SJSA1 (cell line): ENCODE measurements around the gene ZRANB3. TPM values are rescaled to one million over a fixed set of nuclear protein-coding genes. Genes with fewer than 3 reads are reported as not detected.
"Not testable (repeated sequence)": the region's sequence is repeated elsewhere in the genome, so short reads cannot be mapped to it uniquely, and the experiment has no call there.

ENCODE experiments used
- DNase-seq, 2 experiments: peaks; one replicate each; pipeline ENCODE4 v3.0.0-alpha.2; 2015 to 2020; ENCODE audit warnings: low spot score in 2 of 2, low read depth in 1 of 2
- H3K27ac ChIP-seq: fragments of 250-450 bp; sonication (Bioruptor Pico); 2 replicates; pipeline ENCODE4 v1.5.1; 2020; ENCODE audit warnings: mild to moderate bottlenecking, moderate library complexity
- H3K27me3 ChIP-seq: fragments of 250-450 bp; sonication (Bioruptor Pico); replicated peaks from 2 replicates; pipeline ENCODE4 v1.5.1; 2020; ENCODE audit warnings: mild to moderate bottlenecking, moderate library complexity
- H3K36me3 ChIP-seq: fragments of 250-450 bp; sonication (Bioruptor Pico); 2 replicates; pipeline ENCODE4 v1.5.1; 2020; ENCODE audit warnings: mild to moderate bottlenecking
- H3K4me1 ChIP-seq: fragments of 250-450 bp; sonication (Bioruptor Pico); replicated peaks from 2 replicates; pipeline ENCODE4 v1.6.1; 2021; ENCODE audit warnings: mild to moderate bottlenecking
- H3K4me3 ChIP-seq: fragments of 250-450 bp; sonication (Bioruptor Pico); 2 replicates; pipeline ENCODE4 v1.5.1; 2020; ENCODE audit warnings: mild to moderate bottlenecking
- H3K9me3 ChIP-seq: fragments of 250-450 bp; sonication (Bioruptor Pico); replicated peaks from 2 replicates; pipeline ENCODE4 v1.5.1; 2020; ENCODE audit warnings: mild to moderate bottlenecking
- total RNA-seq: library from RNA; depleted of rRNA; stranded (reverse); fragments of >200 nt; shearing (Covaris generic); gene quantifications from 2 replicates; pipeline ENCODE4 v1.2.3, GENCODE V29; 2014

ZRANB3 gene
- total RNA-seq, 1 experiment from 2014 or later, result 9.3 TPM

DNA sequence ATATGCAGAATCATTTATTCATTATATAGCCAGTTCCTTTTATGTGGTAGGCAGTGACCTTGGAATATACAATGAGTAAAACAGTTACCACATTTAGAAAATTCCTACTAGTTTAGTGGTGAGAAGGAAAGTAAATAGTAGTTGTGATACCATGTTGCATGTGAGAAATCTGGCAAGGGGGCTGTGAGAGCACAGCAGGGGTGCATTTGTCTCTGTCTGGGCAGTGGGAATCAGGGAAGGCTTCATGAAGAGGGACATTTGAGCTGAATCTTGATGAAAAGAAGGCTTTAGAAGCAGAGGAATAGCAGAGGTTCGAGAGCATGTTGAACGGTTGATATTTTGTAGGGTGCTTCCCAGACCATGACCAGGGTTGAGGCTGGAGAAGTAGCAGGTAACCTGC is 400.3 kb downstream of the ZRANB3 start:
- Histone ChIP-seq H3K9me3 (no peaks in the 10 kb centered on the region), H3K36me3 (peaks cover 53% of the 10 kb centered on the region), H3K27ac (no peak overlapping the region), H3K27me3 (no peaks in the 10 kb centered on the region), H3K4me1 (no peaks in the 10 kb centered on the region), H3K4me3 (no peak overlapping the region)
- no peak for DNase-seq

DNA sequence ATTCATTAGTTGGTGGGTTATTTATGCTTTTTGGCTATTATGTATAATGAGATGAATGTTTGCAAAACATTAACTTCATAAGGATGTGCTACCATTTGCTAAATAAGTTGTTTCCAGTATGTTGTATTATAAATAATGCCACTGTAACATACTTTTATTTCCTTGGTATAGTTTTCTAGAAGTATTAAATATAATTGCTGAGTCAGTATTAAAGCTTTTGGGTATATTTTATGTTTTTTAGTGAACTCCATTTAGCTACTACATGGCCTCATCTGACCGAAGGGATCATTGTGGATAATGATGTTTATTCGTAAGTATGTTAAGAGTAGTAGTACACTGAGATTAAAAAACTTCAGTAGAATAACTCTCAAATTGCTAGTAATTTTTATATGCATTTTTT is 405.1 kb downstream of the ZRANB3 start:
- Histone ChIP-seq H3K9me3 (no peaks in the 10 kb centered on the region), H3K36me3 (peaks cover 39% of the 10 kb centered on the region), H3K4me3 (no peak overlapping the region), H3K27ac (no peak overlapping the region), H3K4me1 (no peaks in the 10 kb centered on the region), H3K27me3 (no peaks in the 10 kb centered on the region)
- DNase-seq, result no peak

DNA sequence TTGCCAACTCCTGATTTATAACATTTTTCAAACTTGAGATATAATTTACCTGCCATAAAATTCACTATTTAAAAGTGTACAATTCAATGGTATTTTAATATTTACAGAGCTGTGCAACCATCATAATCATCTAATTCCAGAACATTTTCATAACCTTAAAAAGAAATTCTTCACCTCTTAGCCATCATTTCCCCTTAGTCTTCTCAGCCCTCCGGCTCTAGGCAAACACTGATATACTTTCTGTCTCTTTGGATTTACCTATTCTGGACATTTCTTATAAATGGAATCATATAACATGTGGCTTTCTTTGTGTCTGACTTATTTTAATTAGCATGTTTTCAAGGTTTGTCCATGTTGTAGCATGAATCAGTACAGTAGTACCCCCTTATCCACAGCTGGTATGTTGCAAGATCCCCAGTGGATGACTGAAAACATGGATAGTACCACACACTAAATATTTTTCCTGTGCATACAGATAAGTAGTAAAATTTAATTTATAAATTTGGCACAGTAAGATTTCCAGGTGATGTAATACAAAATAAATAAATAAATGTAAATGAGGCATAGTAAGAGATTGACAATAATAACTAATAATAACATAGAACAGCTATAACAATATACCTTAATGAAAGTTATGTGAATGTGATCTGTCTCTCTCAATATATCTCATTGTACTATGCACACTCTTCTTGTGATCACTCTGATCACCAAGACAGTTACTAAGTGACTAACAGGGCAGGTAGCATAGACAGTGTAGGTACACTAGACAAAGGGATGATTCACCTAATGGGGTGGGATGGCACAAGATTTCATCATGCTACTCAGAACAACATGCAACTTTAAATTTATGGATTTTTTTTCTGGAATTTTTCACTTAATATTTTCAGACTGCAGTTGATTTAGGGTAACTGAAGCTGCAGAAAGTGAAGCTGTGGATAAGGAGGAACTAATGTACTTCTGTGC is 405.8 kb downstream of the ZRANB3 start:
- Histone ChIP-seq H3K9me3 (no peaks in the 10 kb centered on the region), H3K27me3 (no peaks in the 10 kb centered on the region), H3K27ac (no peak overlapping the region), H3K36me3 (peaks cover 38% of the 10 kb centered on the region), H3K4me3 (no peak overlapping the region), H3K4me1 (no peaks in the 10 kb centered on the region)
- no peak for DNase-seq

DNA sequence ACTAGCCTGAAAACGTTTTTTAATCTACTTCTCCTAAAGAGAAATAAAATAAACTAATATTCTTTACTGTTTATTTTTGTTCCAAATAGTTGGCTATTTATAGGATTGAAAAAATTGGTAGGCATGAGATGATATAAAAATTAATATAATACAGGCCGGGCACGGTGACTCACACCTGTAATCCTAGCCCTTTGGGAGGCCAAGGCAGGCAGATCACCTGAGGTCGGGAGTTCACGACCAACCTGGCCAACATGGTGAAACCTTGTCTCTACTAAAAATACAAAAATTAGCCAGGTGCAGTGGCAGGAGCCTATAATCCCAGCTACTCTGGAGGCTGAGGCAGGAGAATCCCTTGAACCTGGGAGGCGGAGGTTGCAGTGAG is 409.4 kb downstream of the ZRANB3 start:
- not testable (repeated sequence) for H3K4me3 ChIP-seq, H3K27ac ChIP-seq, H3K27me3 ChIP-seq, DNase-seq, H3K4me1 ChIP-seq, H3K9me3 ChIP-seq
- H3K36me3 ChIP-seq, result peaks cover 25% of the 10 kb centered on the region

DNA sequence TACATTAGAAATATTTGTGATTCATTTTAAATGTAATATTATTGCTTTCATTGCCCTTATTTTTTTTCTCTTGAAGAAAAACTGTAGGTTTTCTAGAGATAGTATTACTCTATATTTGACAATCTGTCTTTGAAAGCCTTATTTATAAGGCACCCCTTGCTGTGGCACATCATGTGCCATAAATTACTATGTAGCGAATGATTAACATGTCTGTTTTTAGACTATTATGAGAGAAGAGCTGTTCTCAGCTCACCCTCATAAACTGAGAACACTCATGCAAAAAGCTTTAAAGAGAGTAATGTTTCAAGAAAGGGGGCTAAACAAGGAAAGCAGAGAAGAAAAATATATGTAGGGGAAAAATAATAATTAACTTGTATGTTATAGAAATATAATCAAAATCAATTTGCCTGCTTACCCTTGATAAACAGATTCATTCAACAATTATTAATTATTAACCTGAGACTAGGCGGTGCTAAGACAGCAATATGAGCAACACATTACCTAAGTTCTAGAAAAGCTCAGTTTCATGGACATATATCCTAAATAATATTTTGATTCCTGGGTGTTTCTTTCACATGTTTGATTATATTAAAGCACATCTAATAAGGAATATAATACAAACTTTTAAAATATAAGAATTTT is 409.9 kb downstream of the ZRANB3 start:
- H3K4me1 ChIP-seq, result no peaks in the 10 kb centered on the region
- no peak overlapping the region for H3K27ac ChIP-seq
- H3K4me3 ChIP-seq, result no peak overlapping the region
- no peaks in the 10 kb centered on the region for H3K27me3 ChIP-seq
- H3K36me3 ChIP-seq, result peaks cover 19% of the 10 kb centered on the region
- H3K9me3 ChIP-seq, result no peaks in the 10 kb centered on the region
- no peak for DNase-seq

DNA sequence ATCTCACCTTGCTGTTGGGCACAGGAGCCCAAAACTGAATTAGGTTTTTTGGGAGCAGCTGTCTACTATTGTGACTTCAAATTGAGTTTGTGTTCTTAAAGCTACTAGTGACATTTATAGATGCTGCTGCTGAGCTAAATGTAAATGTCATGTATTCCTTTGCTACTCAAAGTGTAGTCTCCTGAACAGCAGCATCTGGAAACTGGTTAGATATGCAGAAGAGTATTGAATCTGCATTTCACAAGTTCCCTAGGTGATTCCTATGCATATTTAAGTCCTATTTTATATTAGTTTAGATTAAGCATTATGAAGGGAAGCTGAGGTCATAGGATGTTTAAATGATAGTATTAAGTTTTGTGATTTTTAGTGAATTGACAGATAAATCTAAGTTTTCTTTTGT is 411.4 kb downstream of the ZRANB3 start:
- DNase-seq, result no peak
- Histone ChIP-seq H3K4me1 (no peaks in the 10 kb centered on the region), H3K36me3 (peaks cover 9% of the 10 kb centered on the region), H3K4me3 (no peak overlapping the region), H3K27me3 (no peaks in the 10 kb centered on the region), H3K27ac (no peak overlapping the region), H3K9me3 (no peaks in the 10 kb centered on the region)

DNA sequence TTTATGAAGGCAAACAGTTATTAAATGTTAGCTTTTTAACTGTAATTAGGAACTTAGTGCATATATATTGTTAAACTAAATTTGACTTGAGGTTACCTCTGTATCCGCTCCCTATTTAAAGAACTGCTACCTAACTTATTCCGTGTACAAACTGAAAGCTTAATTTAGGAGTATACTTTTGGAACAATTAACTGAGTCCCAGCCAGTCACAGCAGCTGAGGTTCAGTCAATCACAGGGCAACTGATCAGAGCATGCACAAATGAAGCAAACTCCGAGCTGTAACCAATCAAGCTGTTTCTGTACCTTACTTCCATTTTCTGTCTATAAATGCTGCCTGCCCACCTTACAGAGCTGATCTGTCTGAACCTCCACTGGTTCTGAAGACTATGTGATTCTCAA is 417.7 kb downstream of the ZRANB3 start:
- H3K9me3 ChIP-seq, result no peaks in the 10 kb centered on the region
- H3K27me3 ChIP-seq, result no peaks in the 10 kb centered on the region
- no peak overlapping the region for H3K4me3 ChIP-seq
- peaks cover 12% of the 10 kb centered on the region for H3K36me3 ChIP-seq
- no peaks in the 10 kb centered on the region for H3K4me1 ChIP-seq
- no peak for DNase-seq
- no peak overlapping the region for H3K27ac ChIP-seq

DNA sequence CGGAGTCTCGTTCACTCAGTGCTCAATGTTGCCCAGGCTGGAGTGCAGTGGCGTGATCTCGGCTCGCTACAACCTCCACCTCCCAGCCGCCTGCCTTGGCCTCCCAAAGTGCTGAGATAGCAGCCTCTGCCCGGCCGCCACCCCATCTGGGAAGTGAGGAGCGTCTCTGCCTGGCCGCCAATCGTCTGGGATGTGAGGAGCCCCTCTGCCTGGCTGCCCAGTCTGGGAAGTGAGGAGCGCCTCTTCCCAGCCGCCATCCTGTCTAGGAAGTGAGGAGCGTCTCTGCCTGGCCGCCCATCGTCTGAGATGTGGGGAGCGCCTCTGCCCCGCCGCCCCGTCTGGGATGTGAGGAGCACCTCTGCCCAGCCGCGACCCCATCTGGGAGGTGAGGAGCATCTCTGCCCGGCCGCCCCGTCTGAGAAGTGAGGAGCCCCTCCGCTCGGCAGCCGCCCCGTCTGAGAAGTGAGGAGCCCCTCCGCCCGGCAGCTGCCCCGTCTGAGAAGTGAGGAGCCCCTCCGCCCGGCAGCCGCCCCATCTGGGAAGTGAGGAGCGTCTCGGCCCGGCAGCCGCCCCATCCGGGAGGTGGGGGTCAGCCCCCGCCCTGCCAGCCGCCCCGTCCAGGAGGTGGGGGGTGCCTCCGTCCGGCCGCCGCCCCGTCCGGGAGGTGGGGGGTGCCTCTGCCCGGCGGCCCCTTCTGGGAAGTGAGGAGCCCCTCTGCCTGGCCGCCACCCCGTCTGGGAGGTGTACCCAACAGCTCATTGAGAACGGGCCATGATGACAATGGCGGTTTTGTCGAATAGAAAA is 425.3 kb downstream of the ZRANB3 start:
- not testable (repeated sequence) for H3K9me3 ChIP-seq, H3K4me1 ChIP-seq, H3K27me3 ChIP-seq, DNase-seq, H3K27ac ChIP-seq, H3K4me3 ChIP-seq, H3K36me3 ChIP-seq

DNA sequence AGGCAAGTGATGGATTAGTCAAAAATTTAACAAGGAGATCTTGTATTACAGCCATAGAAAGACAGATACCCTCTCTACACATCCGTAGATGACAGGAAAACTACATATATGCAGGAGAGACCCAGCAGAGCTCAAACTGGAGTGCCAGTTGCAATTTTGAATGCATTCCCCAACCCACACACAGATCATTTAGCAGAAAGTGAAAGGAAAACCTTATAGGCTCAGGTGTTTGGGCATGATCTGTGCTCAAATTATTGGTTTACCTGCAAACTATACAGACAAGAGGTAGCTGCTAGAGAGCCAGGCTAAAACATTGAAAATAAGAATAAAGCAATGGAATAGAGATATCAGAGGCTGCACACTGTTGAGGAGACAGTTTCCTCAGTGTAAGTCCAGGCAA is 427.2 kb downstream of the ZRANB3 start:
- no peak overlapping the region for H3K4me3 ChIP-seq
- H3K36me3 ChIP-seq, result 0 out of 2 replicates have a peak, but pooled peaks cover 3% of the 10 kb centered on the region
- H3K9me3 ChIP-seq, result no peaks in the 10 kb centered on the region
- no peaks in the 10 kb centered on the region for H3K4me1 ChIP-seq
- H3K27me3 ChIP-seq, result no peaks in the 10 kb centered on the region
- DNase-seq, result no peak
- H3K27ac ChIP-seq, result no peak overlapping the region

DNA sequence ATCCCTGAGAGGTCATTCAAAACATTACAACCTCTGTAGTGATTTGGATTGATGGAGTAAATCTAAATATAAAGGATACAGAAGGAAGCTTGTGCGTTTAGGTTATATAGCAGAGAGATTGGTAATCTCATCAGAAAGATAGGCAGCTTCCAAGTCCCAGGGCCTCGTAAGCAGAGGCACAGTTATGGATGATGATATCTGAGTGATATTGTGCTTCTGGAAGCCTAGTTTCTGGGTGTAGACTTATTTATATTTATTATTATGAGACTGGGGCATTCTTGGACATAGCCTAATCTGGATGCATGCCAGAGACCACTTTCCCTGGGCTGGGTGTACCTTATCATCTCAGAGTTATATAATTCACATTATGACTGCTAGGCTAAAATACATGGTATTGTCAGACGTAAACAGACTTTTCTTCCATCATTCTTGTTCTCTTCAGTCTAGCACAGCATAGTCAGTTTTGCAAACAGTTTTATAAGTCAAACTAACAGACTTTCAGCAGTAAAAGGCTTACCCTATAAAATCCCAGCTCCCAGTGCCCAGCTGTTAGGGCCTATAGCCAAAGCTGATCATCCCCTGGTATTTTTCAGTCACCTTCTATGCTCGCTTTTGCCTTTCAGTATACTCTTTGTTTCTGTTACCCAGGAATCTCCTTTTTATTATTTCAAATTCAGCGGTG is 431.1 kb downstream of the ZRANB3 start:
- Histone ChIP-seq H3K4me1 (no peaks in the 10 kb centered on the region), H3K27me3 (no peaks in the 10 kb centered on the region), H3K36me3 (peaks cover 8% of the 10 kb centered on the region), H3K27ac (no peak overlapping the region), H3K9me3 (no peaks in the 10 kb centered on the region), H3K4me3 (no peak overlapping the region)
- DNase-seq, result no peak

DNA sequence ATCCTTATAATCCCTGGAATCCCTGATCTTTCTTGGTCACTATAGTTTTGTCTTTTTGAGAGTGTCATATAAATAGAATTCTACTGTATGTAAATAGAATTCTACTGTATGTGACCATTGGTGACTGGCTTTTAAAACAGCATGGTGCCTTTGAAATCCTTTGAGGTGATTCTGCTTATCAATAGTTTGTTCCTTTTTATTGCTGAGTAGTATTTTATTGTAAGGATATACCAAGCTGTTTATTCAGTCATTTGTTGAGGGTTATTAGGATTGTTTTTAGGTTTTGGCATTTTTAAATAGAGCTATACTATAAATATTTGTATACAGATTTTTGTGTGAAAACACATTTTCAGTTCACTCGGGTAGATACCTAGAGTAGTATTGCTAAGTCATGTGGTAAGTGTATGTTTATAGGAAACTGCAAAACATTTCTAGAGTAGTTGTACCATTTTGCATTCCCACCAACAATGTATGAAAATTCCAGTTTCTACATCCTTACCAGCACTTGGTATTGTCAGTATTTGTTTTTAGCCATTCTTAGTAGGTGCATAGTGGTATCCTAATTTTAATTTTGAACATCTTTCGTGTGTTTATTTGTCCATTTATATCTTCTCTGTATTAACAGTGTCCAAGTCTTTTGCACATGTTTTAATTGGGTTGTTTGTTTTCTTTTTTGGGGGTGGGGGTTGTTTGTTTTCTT is 433.3 kb downstream of the ZRANB3 start:
- H3K4me3 ChIP-seq, result no peak overlapping the region
- H3K27ac ChIP-seq, result no peak overlapping the region
- peaks cover 15% of the 10 kb centered on the region for H3K36me3 ChIP-seq
- no peaks in the 10 kb centered on the region for H3K4me1 ChIP-seq
- H3K27me3 ChIP-seq, result no peaks in the 10 kb centered on the region
- no peaks in the 10 kb centered on the region for H3K9me3 ChIP-seq
- no peak for DNase-seq

DNA sequence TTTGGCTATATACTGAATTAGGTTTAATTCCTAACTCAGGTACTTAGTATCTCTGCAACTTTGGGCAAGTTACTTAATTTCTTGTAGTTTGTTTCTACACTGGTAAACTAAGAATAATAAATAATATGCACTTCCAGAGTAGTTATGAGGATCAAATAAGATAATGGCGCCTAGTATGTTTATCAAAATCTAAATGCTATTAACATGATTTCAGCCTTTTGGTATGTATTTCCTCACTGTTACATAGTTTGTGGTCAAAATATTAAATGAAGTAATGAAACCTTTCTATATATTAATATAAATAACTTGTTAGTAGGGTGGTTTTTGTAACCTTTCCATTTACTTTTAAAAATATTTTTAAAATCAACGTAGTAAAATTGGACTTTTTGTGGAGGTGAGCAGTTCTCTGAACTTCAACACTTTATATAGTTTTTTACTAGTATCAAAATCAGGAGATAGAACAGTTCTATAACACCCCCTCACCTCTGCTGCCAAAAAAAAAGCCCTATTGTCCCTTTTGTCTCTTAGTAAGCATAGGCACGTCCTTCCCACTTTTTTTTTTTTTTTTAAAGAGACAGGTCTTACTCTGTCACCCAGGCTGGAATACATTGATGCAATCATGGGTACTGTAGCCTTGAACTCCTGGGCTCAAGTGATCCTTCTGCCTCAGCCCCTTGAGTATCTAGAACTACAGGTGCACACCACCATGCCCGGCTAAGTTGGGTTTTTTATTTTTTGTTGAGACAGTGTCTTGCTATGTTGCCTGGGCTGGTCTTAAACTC is 434.2 kb downstream of the ZRANB3 start:
- no peaks in the 10 kb centered on the region for H3K4me1 ChIP-seq
- H3K27me3 ChIP-seq, result no peaks in the 10 kb centered on the region
- DNase-seq, result no peak
- H3K4me3 ChIP-seq, result no peak overlapping the region
- no peak overlapping the region for H3K27ac ChIP-seq
- peaks cover 17% of the 10 kb centered on the region for H3K36me3 ChIP-seq
- no peaks in the 10 kb centered on the region for H3K9me3 ChIP-seq
